ENCODE results near the gene ETV6.

GRCh38 chr12:11676052-11676451, 26.6 kb downstream of the ETV6 start:
- TF ChIP-seq CTCF (conservative IDR thresholded peaks at IDR 0.05; ENCODE audit: low read length): no peak
- no peak for TF ChIP-seq EZH2phosphoT487 (IDR thresholded peaks at IDR 0.05; ENCODE audit: borderline replicate concordance)
